Epithelial cell of proximal tubule (primary cell): Measurements from ENCODE around the gene VPS35L. TPM values are rescaled to one million over a fixed set of nuclear protein-coding genes. Genes with fewer than 3 reads are reported as not detected.

Experiments used
- DNase-seq: peaks from one replicate; pipeline ENCODE4 v3.0.0-alpha.2; 2011; ENCODE audit warnings: low read depth
- H3K4me3 ChIP-seq: 2 replicates; pipeline ENCODE4 v1.5.1; 2011; ENCODE audit warnings: low read depth, mild to moderate bottlenecking, low read length
- CTCF ChIP-seq: conservative IDR thresholded peaks from 2 replicates; pipeline ENCODE4 v1.5.1; 2012; ENCODE audit warnings: low read depth, mild to moderate bottlenecking, low read length
- total RNA-seq: library from RNA; depleted of rRNA; stranded (reverse); fragments of >200 nt; gene quantifications from 2 replicates; pipeline ENCODE4 v1.2.3, GENCODE V29; 2015

Gene VPS35L
- total RNA-seq, 1 donor from 2014 or later = 36.9 TPM

GRCh38 chr16:19605701-19606100, 50.2 kb downstream of the VPS35L start:
- no peak for DNase-seq
- H3K4me3 ChIP-seq = no peak overlapping the region
- no peak for TF ChIP-seq CTCF

GRCh38 chr16:19607616-19608280, 52.2 kb downstream of the VPS35L start:
- no peak overlapping the region for H3K4me3 ChIP-seq
- TF ChIP-seq CTCF = no peak
- no peak for DNase-seq

- DNase-seq = no peak
- no peak overlapping the region for H3K4me3 ChIP-seq
- no peak for TF ChIP-seq CTCF
Observed at GRCh38 chr16:19609359-19609758, 53.9 kb downstream of the VPS35L start.

GRCh38 chr16:19610200-19610599, 54.7 kb downstream of the VPS35L start:
- no peak for DNase-seq
- no peak overlapping the region for H3K4me3 ChIP-seq
- no peak for TF ChIP-seq CTCF

GRCh38 chr16:19613834-19614233, 58.3 kb downstream of the VPS35L start:
- DNase-seq = no peak
- no peak for TF ChIP-seq CTCF

GRCh38 chr16:19616241-19616640, 60.7 kb downstream of the VPS35L start:
- TF ChIP-seq CTCF = no peak
- DNase-seq = no peak
- no peak overlapping the region for H3K4me3 ChIP-seq

More at GRCh38 chr16:19613834-19614233, 58.3 kb downstream of the VPS35L start:
- no peak overlapping the region for H3K4me3 ChIP-seq

- no peak for DNase-seq
- no peak for TF ChIP-seq CTCF
- H3K4me3 ChIP-seq = no peak overlapping the region
Observed at GRCh38 chr16:19618876-19619275, 63.4 kb downstream of the VPS35L start.
